K562 (cell line): ENCODE results near the gene COQ4. TPM values are rescaled to one million over a fixed set of nuclear protein-coding genes. Genes with fewer than 3 reads are reported as not detected.

Experiments
- COPS2 ChIP-seq: fragments of 450-650 bp; conservative IDR thresholded peaks from 2 replicates; pipeline ENCODE4 v1.6.1; 2016; ENCODE audit warnings: mild to moderate bottlenecking, moderate library complexity
- ELF4 ChIP-seq: fragments of 450-650 bp; formaldehyde crosslinking; IDR thresholded peaks from 2 replicates; pipeline ENCODE4 v1.4.0; 2022; ENCODE audit warnings: missing genetic modification characterization
- HDGF ChIP-seq: fragments of 450-650 bp; IDR thresholded peaks from 2 replicates; pipeline ENCODE4 v1.6.1; 2016
- JUNB ChIP-seq: fragments of 450-650 bp; formaldehyde crosslinking; conservative IDR thresholded peaks from 2 replicates; pipeline ENCODE4 v1.4.0; 2020; ENCODE audit warnings: mild to moderate bottlenecking
- KAT8 ChIP-seq: fragments of 450-650 bp; IDR thresholded peaks from 2 replicates; pipeline ENCODE4 v1.6.1; 2016; ENCODE audit warnings: low read depth, mild to moderate bottlenecking
- PHB ChIP-seq: fragments of 250-450 bp; sonication (Bioruptor Pico); IDR thresholded peaks from 2 replicates; pipeline ENCODE4 v1.5.0; 2021
- PML ChIP-seq: IDR thresholded peaks from 2 replicates; pipeline ENCODE4 v1.6.1; 2012; ENCODE audit warnings: low read length, inconsistent platforms
- SRF ChIP-seq, 2 experiments: fragments of 250-450, 450-650 bp in 1 of 2; sonication (Bioruptor Pico) in 1 of 2; sonication (generic) in 1 of 2; formaldehyde crosslinking; IDR thresholded peaks; 2 replicates each; pipeline versions ENCODE4 v1.5.0 to v1.5.1; 2020 to 2022; ENCODE audit warnings: mild to moderate bottlenecking in 1 of 2, missing genetic modification reagents in 1 of 2
- XRCC5 ChIP-seq: fragments of 200-400 bp; formaldehyde crosslinking; IDR thresholded peaks from 2 replicates; pipeline ENCODE4 v1.6.1; 2017; ENCODE audit warnings: low read depth, mild to moderate bottlenecking, low read length
- ZBTB40 ChIP-seq, 2 experiments: fragments of 450-650 bp in 1 of 2; sonication (generic) in 1 of 2; formaldehyde crosslinking in 1 of 2; IDR thresholded peaks; 2 replicates each; pipeline versions ENCODE4 v1.7.1 to v1.9.0; 2016 to 2022; ENCODE audit warnings: inconsistent platforms in 1 of 2, mild to moderate bottlenecking in 1 of 2, missing genetic modification reagents in 1 of 2
- ZBTB5 ChIP-seq: fragments of 450-650 bp; IDR thresholded peaks from 2 replicates; pipeline ENCODE4 v1.6.1; 2017; ENCODE audit warnings: antibody characterized with exemption
- ZNF311 ChIP-seq: fragments of 250-450 bp; sonication (Bioruptor Pico); IDR thresholded peaks from 2 replicates; pipeline ENCODE4 v1.4.0; 2020; ENCODE audit warnings: mild to moderate bottlenecking, moderate library complexity
- ZNF436 ChIP-seq: fragments of 250-450, 450-650 bp; sonication (Bioruptor Pico); formaldehyde crosslinking; IDR thresholded peaks from 2 replicates; pipeline ENCODE4 v1.7.0; 2020; ENCODE audit warnings: mild to moderate bottlenecking
- ZZZ3 ChIP-seq: fragments of 450-650 bp; IDR thresholded peaks from 2 replicates; pipeline ENCODE4 v1.6.1; 2016; ENCODE audit warnings: antibody characterized with exemption, mild to moderate bottlenecking, moderate library complexity
- polyA plus RNA-seq, 8 experiments: library from polyadenylated mRNA; depleted of rRNA in 4 of 8; stranded (reverse) in 5 of 8; unstranded in 3 of 8; fragments of >200 nt; fragmentation: Nextera tagmentation in 2 of 8; fragmentation: Illumina TruSeq in 1 of 8; extraction: Ambion mirVana in 2 of 8; extraction: Trizol in 1 of 8; gene quantifications; 2 replicates each; pipeline versions ENCODE4 v1.2.1 to v1.2.3, GENCODE V29; 2011 to 2014; ENCODE audit warnings: inconsistent platforms in 1 of 8, missing spikeins in 1 of 8
- total RNA-seq, 7 experiments: library from RNA; depleted of rRNA in 6 of 7; stranded (reverse); fragments of >200 nt in 6 of 7; fragmentation: Illumina TruSeq in 2 of 7; extraction: Trizol in 2 of 7; gene quantifications; 2 replicates each; pipeline versions ENCODE4 v1.2.1 to v1.2.3, GENCODE V29; 2011 to 2021; ENCODE audit warnings: low replicate concordance in 1 of 7
- TF ChIP-seq, protein P1 (sequence below): sonication (generic); formaldehyde crosslinking; IDR thresholded peaks from 2 replicates; pipeline ENCODE4 v1.5.0; 2020; ENCODE audit warnings: missing genetic modification reagents

The COQ4 gene
- total and polyA plus RNA-seq, 9 of the 15 experiments (the other 6 are each of a cell fraction or from before 2014, with no cell fraction given) = 9.1 to 135 (median 67.2) TPM

GRCh38 chr9:128296340-128297220, 26.1 kb upstream of the COQ4 start (continued):
- TF ChIP-seq ZBTB5 (no peak), PHB (CRISPR knock-in tag) (no peak), COPS2 (no peak), ZNF311 (CRISPR knock-in tag) (peak; percentile 46; the same call in 1 of the 2 replicates), ELF4 (CRISPR knock-in tag) (no peak; the same call in 1 of the 2 replicates), ZZZ3 (no peak), ZNF436 (CRISPR knock-in tag) (no peak), SRF (CRISPR knock-in tag; IDR thresholded peaks at IDR 0.05) (no peak), PML (peak; percentile 77), HDGF (no peak), JUNB (CRISPR knock-in tag) (peak; percentile 52), XRCC5 (peak; percentile 28), ZBTB40 (IDR thresholded peaks at IDR 0.05) (no peak), ZBTB40 (CRISPR knock-in tag; IDR thresholded peaks at IDR 0.05) (no peak), KAT8 (no peak)
- TF ChIP-seq, protein P1, sequence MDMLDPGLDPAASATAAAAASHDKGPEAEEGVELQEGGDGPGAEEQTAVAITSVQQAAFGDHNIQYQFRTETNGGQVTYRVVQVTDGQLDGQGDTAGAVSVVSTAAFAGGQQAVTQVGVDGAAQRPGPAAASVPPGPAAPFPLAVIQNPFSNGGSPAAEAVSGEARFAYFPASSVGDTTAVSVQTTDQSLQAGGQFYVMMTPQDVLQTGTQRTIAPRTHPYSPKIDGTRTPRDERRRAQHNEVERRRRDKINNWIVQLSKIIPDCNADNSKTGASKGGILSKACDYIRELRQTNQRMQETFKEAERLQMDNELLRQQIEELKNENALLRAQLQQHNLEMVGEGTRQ (CRISPR knock-in tag) = no peak
